Adrenal gland (tissue), 12 donors: ENCODE measurements around the gene MCHR1. TPM values are rescaled to one million over a fixed set of nuclear protein-coding genes. Genes with fewer than 3 reads are reported as not detected.

Source experiments
- DNase-seq, 7 donors: peaks; one replicate each; pipeline ENCODE4 v3.0.0-alpha.2; 2019 to 2020
- H3K27ac ChIP-seq, 5 donors: fragments of 200-600 bp; sonication (generic) in 4 of 5; 1 replicate in 3 of 5; 2 replicates in 2 of 5; pipeline versions ENCODE4 v1.5.1 to v1.8.0; 2016 to 2020; ENCODE audit warnings: mild to moderate bottlenecking in 1 of 5
- H3K27me3 ChIP-seq: fragments of 200-600 bp; 2 replicates; pipeline ENCODE4 v1.8.0; 2021
- H3K36me3 ChIP-seq, 2 donors: fragments of 200-600 bp; replicated peaks in 1 of 2; 1 replicate in 1 of 2; 2 replicates in 1 of 2; pipeline versions ENCODE4 v1.5.1 to v1.8.0; 2018 to 2022
- H3K4me1 ChIP-seq, 2 donors: fragments of 200-600 bp; replicated peaks in 1 of 2; 1 replicate in 1 of 2; 2 replicates in 1 of 2; pipeline versions ENCODE4 v1.5.1 to v1.8.0; 2018 to 2021
- H3K4me3 ChIP-seq, 4 donors: fragments of 200-600 bp; sonication (generic) in 3 of 4; one replicate each; pipeline ENCODE4 v1.5.1; 2016 to 2018
- H3K9me3 ChIP-seq, 3 donors: fragments of 200-600 bp; sonication (generic) in 1 of 3; replicated peaks in 1 of 3; 1 replicate in 2 of 3; 2 replicates in 1 of 3; pipeline versions ENCODE4 v1.5.1 to v1.8.0; 2016 to 2021
- POLR2A ChIP-seq, 2 donors: fragments of 450-650 bp; IDR thresholded peaks; one replicate each; pipeline ENCODE4 v1.6.1; 2017; ENCODE audit warnings: antibody characterized with exemption in 2 of 2, mild to moderate bottlenecking in 2 of 2, moderate library complexity in 1 of 2
- WGBS, 4 donors: extraction: QIAGEN DNeasy Blood & Tissue Kit in 2 of 4; methylation state at CpG; one replicate each; pipeline versions ENCODE4 v1.1.5 to v1.1.7; 2013 to 2017; 5-methylcytosine and 5-hydroxymethylcytosine counted together
- intact Hi-C, 2 donors: fragments of 100-400 bp; cut with DNase I; formaldehyde crosslinking; loops; one replicate each; pipeline versions ENCODE4 v1.14.1 to v1.15.0; 2022 to 2023
- polyA plus RNA-seq, 3 donors: library from polyadenylated mRNA; stranded (reverse); fragments of 200-250 nt in 2 of 3; fragments of 350-450 nt in 1 of 3; fragmentation: Illumina TruSeq in 1 of 3; extraction: RNeasy Lipid Tissue Mini Kit (QIAGEN cat#74804) in 1 of 3; gene quantifications; one replicate each; pipeline ENCODE4 v1.2.3, GENCODE V29; 2013 to 2014
- total RNA-seq, 9 donors: library from RNA; depleted of rRNA in 4 of 9; stranded (reverse); fragments of >200 nt in 4 of 9; fragments of 120-200 nt in 1 of 9; fragmentation: NEBNext Ultra II Directional in 1 of 9; extraction: Animal tissue kit (Norgen Biotek cat#: 25700) in 1 of 9; gene quantifications; one replicate each; pipeline versions ENCODE4 v1.1.0 to v1.2.4, GENCODE V29; 2013 to 2023
- TF ChIP-seq, protein P1 (sequence below), 6 experiments: fragments of 450-650 bp in 4 of 6; fragments of 200-600 bp in 2 of 6; sonication (generic) in 1 of 6; IDR thresholded peaks; 1 replicate in 5 of 6; 2 replicates in 1 of 6; pipeline versions ENCODE4 v1.5.1 to v1.8.0; 2016 to 2021; ENCODE audit warnings: antibody characterized with exemption in 6 of 6, mild to moderate bottlenecking in 2 of 6, moderate library complexity in 1 of 6
- donor health status: healthy with polysubstance abuse.
- donor health status: Bipolar disorder and iron deficiency.
- donor health status: DM: yes; HTN: yes; CAD: no.
- donor health status: DM: no; HTN: no; CAD: no.
- donor health status: DM: no; HTN: no; CAD: no.
- donor health status: DM: yes; HTN: yes; CAD: no.

Gene MCHR1
- total and polyA plus RNA-seq, 12 donors = 0.07 to 1.7 (median 0.24) TPM; not detected in 2

DNA sequence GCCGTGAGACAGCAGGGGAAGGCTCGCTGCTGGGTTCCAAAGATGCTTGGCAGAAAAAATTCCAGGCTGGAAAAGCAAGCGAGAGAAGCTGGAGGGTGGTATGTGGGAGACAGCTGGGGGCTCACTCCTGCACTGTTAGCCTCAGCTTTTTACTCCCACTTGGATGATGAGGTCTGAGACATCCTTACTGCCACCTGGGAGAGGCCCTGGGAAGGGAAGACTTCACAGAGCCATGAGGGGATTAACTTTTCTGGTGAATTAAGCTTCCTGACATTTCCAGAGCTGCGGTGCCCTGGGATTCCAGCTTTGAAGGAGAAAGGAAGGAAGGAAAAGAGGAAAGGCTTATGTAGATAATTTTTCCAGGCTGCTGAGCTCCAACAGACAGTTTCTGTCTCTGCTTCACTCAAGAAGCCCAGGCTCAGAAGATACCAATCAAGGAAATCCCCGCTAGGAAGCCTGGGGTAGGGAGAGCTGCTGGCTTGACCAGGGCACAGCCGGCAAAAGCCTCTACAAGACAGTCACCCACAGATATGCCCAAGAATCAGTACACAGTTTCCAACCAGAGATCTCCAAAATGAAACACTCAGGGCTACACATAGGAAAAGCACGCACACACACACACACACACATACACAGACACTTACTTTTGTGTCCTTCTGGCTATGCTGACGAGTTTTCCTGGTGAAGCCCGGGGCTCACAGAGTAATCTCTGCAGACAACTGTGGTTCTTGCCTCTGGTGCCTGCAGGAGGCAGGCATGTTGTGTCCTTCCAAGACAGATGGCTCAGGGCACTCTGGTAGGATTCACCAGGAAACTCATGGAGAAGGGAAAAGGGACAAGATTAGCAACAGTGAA is 907 bp downstream of the MCHR1 start:
- intact Hi-C loops = loop anchor here (5.0 to 10.0 kb wide), 2 partner anchors 77 to 215 kb away; no protein-coding TSS in a partner anchor
- H3K27me3 ChIP-seq = peaks cover 7% of the 10 kb centered on the region
- no peaks in the 10 kb centered on the region for H3K9me3 ChIP-seq
- no peak for TF ChIP-seq POLR2A (IDR thresholded peaks at IDR 0.05)
- TF ChIP-seq, protein P1, sequence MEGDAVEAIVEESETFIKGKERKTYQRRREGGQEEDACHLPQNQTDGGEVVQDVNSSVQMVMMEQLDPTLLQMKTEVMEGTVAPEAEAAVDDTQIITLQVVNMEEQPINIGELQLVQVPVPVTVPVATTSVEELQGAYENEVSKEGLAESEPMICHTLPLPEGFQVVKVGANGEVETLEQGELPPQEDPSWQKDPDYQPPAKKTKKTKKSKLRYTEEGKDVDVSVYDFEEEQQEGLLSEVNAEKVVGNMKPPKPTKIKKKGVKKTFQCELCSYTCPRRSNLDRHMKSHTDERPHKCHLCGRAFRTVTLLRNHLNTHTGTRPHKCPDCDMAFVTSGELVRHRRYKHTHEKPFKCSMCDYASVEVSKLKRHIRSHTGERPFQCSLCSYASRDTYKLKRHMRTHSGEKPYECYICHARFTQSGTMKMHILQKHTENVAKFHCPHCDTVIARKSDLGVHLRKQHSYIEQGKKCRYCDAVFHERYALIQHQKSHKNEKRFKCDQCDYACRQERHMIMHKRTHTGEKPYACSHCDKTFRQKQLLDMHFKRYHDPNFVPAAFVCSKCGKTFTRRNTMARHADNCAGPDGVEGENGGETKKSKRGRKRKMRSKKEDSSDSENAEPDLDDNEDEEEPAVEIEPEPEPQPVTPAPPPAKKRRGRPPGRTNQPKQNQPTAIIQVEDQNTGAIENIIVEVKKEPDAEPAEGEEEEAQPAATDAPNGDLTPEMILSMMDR (IDR thresholded peaks at IDR 0.05) = no peak
- WGBS, 4 donors = 55 to 65% (median 60%) methylated on average over 9 of the region's 9 CpGs
- no peak for DNase-seq
- no peak overlapping the region for H3K4me3 ChIP-seq
- H3K36me3 ChIP-seq = no peaks in the 10 kb centered on the region
- H3K27ac ChIP-seq = no peak overlapping the region
- peaks cover 3 to 10% of the 10 kb centered on the region in 2 donors for H3K4me1 ChIP-seq

DNA sequence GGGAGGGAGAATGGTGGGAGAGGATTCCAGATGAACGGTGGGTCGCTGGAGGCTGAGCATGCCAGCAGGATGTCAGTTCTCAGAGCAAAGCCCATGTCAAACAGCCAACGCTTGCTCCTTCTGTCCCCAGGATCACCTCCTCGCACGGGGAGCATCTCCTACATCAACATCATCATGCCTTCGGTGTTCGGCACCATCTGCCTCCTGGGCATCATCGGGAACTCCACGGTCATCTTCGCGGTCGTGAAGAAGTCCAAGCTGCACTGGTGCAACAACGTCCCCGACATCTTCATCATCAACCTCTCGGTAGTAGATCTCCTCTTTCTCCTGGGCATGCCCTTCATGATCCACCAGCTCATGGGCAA is 1.5 kb downstream of the MCHR1 start:
- intact Hi-C loops = loop anchor here (5.0 to 10.0 kb wide), 2 partner anchors 76 to 214 kb away; no protein-coding TSS in a partner anchor
- H3K9me3 ChIP-seq = no peaks in the 10 kb centered on the region
- no peaks in the 10 kb centered on the region for H3K36me3 ChIP-seq
- TF ChIP-seq, protein P1 (IDR thresholded peaks at IDR 0.05) = no peak
- no peak for TF ChIP-seq POLR2A (IDR thresholded peaks at IDR 0.05)
- peaks cover 3 to 10% of the 10 kb centered on the region in 2 donors for H3K4me1 ChIP-seq
- no peak overlapping the region for H3K4me3 ChIP-seq
- no peak for DNase-seq
- peaks cover 7% of the 10 kb centered on the region for H3K27me3 ChIP-seq
- no peak overlapping the region for H3K27ac ChIP-seq
- 89 to 91% (median 90%) methylated on average over 15 of the region's 15 CpGs for WGBS, 4 donors

DNA sequence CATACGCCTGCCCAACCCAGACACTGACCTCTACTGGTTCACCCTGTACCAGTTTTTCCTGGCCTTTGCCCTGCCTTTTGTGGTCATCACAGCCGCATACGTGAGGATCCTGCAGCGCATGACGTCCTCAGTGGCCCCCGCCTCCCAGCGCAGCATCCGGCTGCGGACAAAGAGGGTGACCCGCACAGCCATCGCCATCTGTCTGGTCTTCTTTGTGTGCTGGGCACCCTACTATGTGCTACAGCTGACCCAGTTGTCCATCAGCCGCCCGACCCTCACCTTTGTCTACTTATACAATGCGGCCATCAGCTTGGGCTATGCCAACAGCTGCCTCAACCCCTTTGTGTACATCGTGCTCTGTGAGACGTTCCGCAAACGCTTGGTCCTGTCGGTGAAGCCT is 2.2 kb downstream of the MCHR1 start:
- TF ChIP-seq, protein P1 (IDR thresholded peaks at IDR 0.05) = no peak
- no peak for TF ChIP-seq POLR2A (IDR thresholded peaks at IDR 0.05)
- WGBS, 4 donors = 92 to 96% (median 95%) methylated on average over 13 to 19 of the region's 19 CpGs
- intact Hi-C loops = loop anchor here (5.0 to 10.0 kb wide), 2 partner anchors 76 to 213 kb away; no protein-coding TSS in a partner anchor

DNA sequence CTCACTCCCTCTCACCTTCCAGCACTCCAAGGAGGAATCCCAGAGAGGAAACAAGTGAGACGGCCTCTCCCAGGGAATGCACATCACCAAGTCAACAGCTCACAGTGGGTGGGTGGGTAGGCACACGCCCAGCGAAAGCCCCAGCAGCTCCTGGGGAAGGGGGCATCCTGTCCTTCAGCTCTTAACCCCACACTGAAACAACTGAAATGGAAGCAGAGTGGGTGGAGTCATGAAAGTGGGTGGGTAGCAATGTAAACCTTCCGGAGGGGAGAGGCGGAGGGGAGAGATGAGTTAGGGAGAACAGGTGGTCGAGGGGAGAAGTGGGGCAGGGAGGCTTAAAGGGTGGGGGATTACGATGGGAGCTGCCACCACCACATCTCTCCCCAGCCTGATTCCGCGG is 5.4 kb downstream of the MCHR1 start:
- 50 to 79% (median 64%) methylated on average over 9 of the region's 9 CpGs for WGBS, 4 donors
- intact Hi-C loops = loop anchor here (5.0 to 10.0 kb wide), 2 partner anchors 73 to 210 kb away; no protein-coding TSS in a partner anchor
- no peak overlapping the region for H3K4me3 ChIP-seq
- no peak for DNase-seq
- H3K9me3 ChIP-seq = no peaks in the 10 kb centered on the region
- peaks cover 3% of the 10 kb centered on the region in 2 donors for H3K4me1 ChIP-seq
- H3K27me3 ChIP-seq = no peaks in the 10 kb centered on the region
- TF ChIP-seq, protein P1 (IDR thresholded peaks at IDR 0.05) = no peak
- no peak for TF ChIP-seq POLR2A (IDR thresholded peaks at IDR 0.05)
- no peak overlapping the region for H3K27ac ChIP-seq
- no peaks in the 10 kb centered on the region for H3K36me3 ChIP-seq

More for the DNA sequence above, 2.2 kb downstream of the MCHR1 start:
- Histone ChIP-seq H3K4me1 (peaks cover 3 to 10% of the 10 kb centered on the region in 2 donors), H3K36me3 (no peaks in the 10 kb centered on the region), H3K27me3 (peaks cover 7% of the 10 kb centered on the region), H3K9me3 (no peaks in the 10 kb centered on the region), H3K4me3 (no peak overlapping the region), H3K27ac (no peak overlapping the region)
- no peak for DNase-seq
